Measurements from ENCODE around the gene SSBP4.

DNA sequence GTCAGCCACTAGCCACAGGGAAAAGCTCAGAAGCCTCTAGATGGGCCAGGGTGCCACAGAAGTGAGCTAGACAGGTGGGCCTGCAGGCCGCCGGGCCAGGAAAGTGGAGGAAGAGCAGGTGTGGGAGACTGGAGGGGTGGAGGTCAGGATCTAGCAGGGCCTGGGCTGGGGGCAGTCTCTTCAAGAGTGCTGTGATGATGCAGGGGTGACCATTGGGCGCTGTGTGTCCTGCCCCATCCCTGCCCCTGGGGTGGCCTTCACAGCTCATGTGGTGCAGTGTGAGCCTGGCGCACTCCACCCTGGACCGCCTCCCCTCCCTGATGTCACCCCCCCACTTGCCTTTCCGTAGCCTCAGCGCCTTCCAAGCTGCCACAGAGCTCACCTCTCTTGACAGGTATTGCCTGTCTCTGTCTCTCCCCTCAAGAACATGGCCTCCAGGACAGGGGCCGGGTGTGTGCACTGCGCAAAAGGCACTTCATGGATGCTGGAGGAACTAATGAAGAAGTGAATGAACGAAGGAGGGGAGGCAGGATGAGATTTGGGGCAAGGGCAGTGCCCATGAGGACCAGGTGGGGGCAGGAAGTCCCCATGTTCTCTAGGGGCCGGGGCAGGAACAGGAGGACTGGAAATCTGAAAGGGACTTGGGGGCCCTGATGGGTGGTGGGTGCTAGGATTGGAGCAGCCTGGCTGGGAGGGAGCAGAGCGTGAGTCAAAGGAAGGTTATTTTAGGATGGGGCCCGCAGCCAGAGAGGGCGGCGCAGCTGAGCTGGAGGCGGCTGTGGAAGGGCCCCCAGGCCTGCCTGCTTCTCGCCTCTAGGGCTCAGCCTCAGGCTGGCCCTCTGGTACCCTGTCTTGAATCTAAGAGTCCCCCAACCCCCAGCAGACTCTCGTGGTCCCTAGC, 6.6 kb downstream of the SSBP4 start:
- TF ChIP-seq POLR2A (IDR thresholded peaks at IDR 0.05) (no peak), POLR2AphosphoS5 (IDR thresholded peaks at IDR 0.05) (no peak)
- TF ChIP-seq, protein P1, sequence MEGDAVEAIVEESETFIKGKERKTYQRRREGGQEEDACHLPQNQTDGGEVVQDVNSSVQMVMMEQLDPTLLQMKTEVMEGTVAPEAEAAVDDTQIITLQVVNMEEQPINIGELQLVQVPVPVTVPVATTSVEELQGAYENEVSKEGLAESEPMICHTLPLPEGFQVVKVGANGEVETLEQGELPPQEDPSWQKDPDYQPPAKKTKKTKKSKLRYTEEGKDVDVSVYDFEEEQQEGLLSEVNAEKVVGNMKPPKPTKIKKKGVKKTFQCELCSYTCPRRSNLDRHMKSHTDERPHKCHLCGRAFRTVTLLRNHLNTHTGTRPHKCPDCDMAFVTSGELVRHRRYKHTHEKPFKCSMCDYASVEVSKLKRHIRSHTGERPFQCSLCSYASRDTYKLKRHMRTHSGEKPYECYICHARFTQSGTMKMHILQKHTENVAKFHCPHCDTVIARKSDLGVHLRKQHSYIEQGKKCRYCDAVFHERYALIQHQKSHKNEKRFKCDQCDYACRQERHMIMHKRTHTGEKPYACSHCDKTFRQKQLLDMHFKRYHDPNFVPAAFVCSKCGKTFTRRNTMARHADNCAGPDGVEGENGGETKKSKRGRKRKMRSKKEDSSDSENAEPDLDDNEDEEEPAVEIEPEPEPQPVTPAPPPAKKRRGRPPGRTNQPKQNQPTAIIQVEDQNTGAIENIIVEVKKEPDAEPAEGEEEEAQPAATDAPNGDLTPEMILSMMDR (IDR thresholded peaks at IDR 0.05) = no peak
